ENCODE measurements around the gene IL16. TPM values are rescaled to one million over a fixed set of nuclear protein-coding genes. Genes with fewer than 3 reads are reported as not detected.
"Not testable (repeated sequence)": the region's sequence is repeated elsewhere in the genome, so short reads cannot be mapped to it uniquely, and the experiment has no call there.

Gene IL16
- total RNA-seq, 1 donor from 2014 or later = 0.79 TPM

DNA sequence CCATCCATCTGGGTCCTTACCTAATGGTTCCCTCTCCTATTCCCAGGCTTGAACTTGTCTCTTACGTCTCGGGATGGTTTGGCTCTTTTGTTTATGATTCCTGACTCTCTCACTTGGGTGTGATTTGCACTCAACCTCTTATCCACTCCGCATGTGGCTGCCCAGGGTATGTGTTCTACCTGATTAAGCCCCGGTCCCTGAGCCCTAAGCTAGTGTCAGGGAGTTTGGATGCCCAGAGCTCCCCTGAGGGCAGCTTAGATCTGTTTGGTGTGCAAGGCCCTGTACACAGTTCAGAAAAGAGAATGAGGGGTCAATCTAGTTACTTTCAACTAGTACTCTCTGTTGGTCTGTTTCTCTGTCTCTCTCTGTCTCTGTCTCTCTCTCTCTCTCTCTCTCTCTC is 143.2 kb downstream of the IL16 start:
- no peaks in the 10 kb centered on the region for H3K36me3 ChIP-seq (ENCODE audit: control insufficient read depth, insufficient read depth, low read length)
- DNase-seq (ENCODE audit: low read depth) = no peak
- no peak for FAIRE-seq
- no peak overlapping the region for H3K4me3 ChIP-seq (ENCODE audit: low read depth, low read length)
- TF ChIP-seq, protein P1, sequence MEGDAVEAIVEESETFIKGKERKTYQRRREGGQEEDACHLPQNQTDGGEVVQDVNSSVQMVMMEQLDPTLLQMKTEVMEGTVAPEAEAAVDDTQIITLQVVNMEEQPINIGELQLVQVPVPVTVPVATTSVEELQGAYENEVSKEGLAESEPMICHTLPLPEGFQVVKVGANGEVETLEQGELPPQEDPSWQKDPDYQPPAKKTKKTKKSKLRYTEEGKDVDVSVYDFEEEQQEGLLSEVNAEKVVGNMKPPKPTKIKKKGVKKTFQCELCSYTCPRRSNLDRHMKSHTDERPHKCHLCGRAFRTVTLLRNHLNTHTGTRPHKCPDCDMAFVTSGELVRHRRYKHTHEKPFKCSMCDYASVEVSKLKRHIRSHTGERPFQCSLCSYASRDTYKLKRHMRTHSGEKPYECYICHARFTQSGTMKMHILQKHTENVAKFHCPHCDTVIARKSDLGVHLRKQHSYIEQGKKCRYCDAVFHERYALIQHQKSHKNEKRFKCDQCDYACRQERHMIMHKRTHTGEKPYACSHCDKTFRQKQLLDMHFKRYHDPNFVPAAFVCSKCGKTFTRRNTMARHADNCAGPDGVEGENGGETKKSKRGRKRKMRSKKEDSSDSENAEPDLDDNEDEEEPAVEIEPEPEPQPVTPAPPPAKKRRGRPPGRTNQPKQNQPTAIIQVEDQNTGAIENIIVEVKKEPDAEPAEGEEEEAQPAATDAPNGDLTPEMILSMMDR (IDR thresholded peaks at IDR 0.05; ENCODE audit: insufficient read depth, low read length, severe bottlenecking) = no peak
- no peaks in the 10 kb centered on the region for H3K27me3 ChIP-seq (ENCODE audit: control insufficient read depth, insufficient read depth, low read length)

DNA sequence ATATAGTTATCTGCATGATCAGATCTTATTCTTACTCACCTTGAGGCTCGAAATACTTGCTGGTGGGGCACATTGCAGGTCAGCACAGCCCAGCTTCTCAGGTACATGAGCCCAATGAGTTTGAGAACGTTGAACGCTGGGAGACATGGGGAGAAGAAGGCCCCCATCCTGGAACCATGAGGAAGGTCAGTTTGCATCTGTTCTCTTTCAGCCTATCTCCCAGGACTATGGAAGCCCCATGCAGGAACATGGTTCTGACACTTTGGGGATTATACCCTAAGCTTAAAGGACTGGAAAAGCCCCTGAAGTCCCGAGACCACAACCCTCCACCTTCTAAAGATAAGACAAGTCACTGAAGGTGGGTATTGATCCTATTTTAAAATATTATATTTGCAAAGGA is 144.7 kb downstream of the IL16 start:
- Histone ChIP-seq H3K4me3 (ENCODE audit: low read depth, low read length) (no peak overlapping the region), H3K27me3 (ENCODE audit: control insufficient read depth, insufficient read depth, low read length) (no peaks in the 10 kb centered on the region), H3K36me3 (ENCODE audit: control insufficient read depth, insufficient read depth, low read length) (no peaks in the 10 kb centered on the region)
- FAIRE-seq (no peak), DNase-seq (ENCODE audit: low read depth) (no peak)
- TF ChIP-seq, protein P1 (IDR thresholded peaks at IDR 0.05; ENCODE audit: insufficient read depth, low read length, severe bottlenecking) = no peak

DNA sequence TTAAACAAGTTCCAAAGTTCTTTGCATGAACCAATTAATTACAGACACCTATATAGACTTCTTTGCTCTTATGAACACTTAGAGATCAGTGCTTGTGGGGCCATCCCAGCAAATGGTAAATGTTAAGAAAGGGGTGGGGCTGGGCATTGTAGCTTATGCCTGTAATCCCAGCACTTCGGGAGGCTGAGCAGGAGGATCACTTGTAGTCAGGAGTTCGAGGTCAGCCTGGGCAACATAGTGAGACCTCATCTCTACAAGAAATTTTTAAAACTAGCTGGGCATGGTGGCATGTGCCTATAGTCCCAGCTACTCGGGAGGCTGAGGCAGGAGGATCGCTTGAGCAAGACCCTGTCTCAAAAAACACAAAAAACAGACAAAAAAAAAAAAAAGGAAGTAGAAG is 146.7 kb downstream of the IL16 start:
- no peak for DNase-seq (ENCODE audit: low read depth)
- Histone ChIP-seq H3K4me3 (ENCODE audit: low read depth, low read length) (no peak overlapping the region), H3K36me3 (ENCODE audit: control insufficient read depth, insufficient read depth, low read length) (no peaks in the 10 kb centered on the region), H3K27me3 (ENCODE audit: control insufficient read depth, insufficient read depth, low read length) (no peaks in the 10 kb centered on the region)
- TF ChIP-seq, protein P1 (IDR thresholded peaks at IDR 0.05; ENCODE audit: insufficient read depth, low read length, severe bottlenecking) = no peak
- no peak for FAIRE-seq

DNA sequence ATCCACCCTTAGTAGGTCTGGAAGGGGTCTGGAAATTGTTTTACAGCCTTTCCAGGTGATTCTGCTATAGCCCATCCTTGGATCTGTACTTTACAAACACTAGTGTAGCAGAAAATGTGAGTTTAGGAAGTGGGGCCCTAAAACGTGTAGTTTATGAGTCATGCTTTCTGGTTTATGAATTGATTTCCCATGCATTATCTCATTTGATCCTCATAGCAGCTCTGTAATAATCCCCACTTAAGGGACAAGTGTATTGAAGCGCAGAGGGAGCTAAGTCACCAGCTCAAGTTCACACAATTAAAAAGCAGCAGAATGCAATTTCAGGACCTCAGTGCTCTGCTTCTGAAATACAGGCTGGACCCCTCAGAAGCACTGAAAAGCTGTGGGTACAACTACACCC is 149.9 kb downstream of the IL16 start:
- DNase-seq (ENCODE audit: low read depth) = no peak
- no peaks in the 10 kb centered on the region for H3K27me3 ChIP-seq (ENCODE audit: control insufficient read depth, insufficient read depth, low read length)
- H3K36me3 ChIP-seq (ENCODE audit: control insufficient read depth, insufficient read depth, low read length) = no peaks in the 10 kb centered on the region
- TF ChIP-seq, protein P1 (IDR thresholded peaks at IDR 0.05; ENCODE audit: insufficient read depth, low read length, severe bottlenecking) = no peak
- FAIRE-seq = no peak
- no peak overlapping the region for H3K4me3 ChIP-seq (ENCODE audit: low read depth, low read length)

DNA sequence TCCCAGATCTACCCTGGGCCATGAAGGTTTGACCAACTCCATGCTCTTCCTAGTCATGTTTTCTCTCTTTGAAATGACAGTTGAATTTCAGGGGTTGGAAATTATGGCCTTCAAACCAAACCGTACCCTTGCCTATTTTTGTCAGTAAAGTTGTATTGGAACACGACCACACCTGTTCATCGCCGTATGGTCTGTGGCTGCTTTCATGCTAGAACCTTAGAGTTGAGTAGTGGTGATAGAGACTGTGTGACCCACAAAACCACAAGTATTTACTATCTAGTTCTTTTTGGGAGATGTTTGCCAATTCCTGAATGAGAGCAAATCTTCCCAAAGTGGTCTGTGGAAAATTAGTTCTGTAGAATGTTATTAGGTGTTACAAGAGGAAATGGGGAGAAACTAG is 151.2 kb downstream of the IL16 start:
- DNase-seq (ENCODE audit: low read depth) (no peak), FAIRE-seq (no peak)
- TF ChIP-seq, protein P1 (IDR thresholded peaks at IDR 0.05; ENCODE audit: insufficient read depth, low read length, severe bottlenecking) = no peak
- Histone ChIP-seq H3K4me3 (ENCODE audit: low read depth, low read length) (no peak overlapping the region), H3K27me3 (ENCODE audit: control insufficient read depth, insufficient read depth, low read length) (no peaks in the 10 kb centered on the region), H3K36me3 (ENCODE audit: control insufficient read depth, insufficient read depth, low read length) (no peaks in the 10 kb centered on the region)

DNA sequence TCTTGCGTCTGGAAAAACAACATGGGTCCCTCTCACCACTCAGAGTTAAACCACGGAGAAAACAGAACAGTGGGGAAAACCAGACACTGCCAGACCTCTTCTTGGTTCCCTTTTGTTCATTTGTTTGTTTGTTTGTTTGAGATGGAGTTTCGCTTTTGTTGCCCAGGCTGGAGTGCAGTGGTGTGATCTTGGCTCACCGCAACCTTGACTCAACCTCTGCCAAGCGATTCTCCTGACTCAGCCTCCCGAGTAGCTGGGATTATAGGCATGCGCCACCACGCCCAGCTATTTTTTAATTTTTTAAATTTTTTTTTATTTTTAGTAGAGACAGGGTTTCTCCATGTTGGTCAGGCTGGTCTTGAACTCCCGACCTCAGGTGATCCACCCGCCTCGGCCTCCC is 152.0 kb downstream of the IL16 start:
- H3K27me3 ChIP-seq (ENCODE audit: control insufficient read depth, insufficient read depth, low read length); H3K4me3 ChIP-seq (ENCODE audit: low read depth, low read length); FAIRE-seq; DNase-seq (ENCODE audit: low read depth); H3K36me3 ChIP-seq (ENCODE audit: control insufficient read depth, insufficient read depth, low read length): not testable (repeated sequence)

Measured in bronchial epithelial cell (primary cell).